CD4-positive, alpha-beta T cell treated with Interleukin-6 for 4 hours (primary cell): ENCODE data around the gene SLC9A7.
"Not testable (repeated sequence)": the region's sequence is repeated elsewhere in the genome, so short reads cannot be mapped to it uniquely, and the experiment has no call there.

Experiments
- DNase-seq: peaks from one replicate; pipeline ENCODE4 v3.0.0-alpha.2; 2020; ENCODE audit warnings: mixed read lengths

The SLC9A7 gene

GRCh38 chrX:46758956-46759644 lies at the start of gene SLC9A7:
TSS of gene SLC9A7 (minus strand) at chrX:46759118. CDS start at chrX:46759029, 89 bp downstream.
- DNase-seq: peak; percentile 81

GRCh38 chrX:46805270-46805669 lies 46.4 kb upstream of the SLC9A7 start:
- DNase-seq: no peak

DNA sequence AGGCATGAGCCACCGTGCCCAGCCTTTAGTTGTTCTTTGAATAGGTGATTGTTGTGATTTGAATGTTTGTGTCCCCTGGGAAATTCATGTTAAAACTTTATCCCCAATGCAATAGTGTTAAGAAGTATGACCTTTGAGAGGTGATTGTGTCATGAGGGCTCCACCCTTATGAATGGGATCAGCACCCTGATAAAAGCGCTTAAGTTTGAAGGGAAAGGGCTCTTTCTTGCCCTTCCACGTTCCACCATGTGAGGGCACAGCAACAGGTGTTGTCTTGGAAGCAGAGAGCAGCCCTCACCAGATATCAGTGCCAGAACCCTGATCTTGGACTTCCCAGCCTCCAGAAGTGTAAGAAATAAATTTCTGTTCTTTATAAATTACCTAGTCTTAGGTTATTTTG lies 44.2 kb upstream of the SLC9A7 start:
- no peak for DNase-seq

GRCh38 chrX:46796574-46797191 lies 37.8 kb upstream of the SLC9A7 start:
- DNase-seq: peak; percentile 76

DNA sequence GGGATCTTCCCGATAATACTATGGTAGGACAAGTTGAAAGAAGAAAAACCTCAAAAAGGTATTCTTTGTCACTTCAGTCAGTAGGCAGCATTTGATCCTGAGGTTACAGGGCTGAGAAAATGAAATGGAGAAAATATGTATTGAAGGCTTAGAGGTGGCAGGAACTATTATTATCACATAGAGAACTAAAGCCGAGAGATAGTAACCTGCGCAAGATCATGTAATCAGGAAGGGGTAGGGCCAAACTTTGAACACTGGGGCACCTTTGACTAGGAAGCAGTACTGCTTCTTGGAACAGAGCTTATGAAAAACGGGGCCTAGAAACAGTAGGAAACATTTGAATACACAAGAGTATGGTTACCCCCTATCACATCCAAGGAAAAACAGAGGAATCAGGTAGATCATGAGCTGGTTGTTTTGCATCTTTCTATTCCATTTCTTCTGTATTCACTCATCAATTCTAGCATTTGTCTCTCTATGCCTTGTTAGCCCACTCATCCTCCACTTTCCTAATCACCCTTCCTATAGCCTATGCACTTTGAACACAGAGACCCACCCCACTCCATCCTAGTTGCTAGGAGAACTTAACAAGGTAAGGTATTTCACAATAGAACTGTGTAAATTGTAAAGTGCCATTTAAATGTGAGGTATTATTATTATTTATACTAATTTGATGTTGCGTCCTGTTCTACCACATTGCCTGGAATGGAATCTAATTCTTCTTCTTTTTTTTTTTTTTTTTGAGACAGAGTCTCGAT lies 34.6 kb upstream of the SLC9A7 start:
- DNase-seq: no peak

DNA sequence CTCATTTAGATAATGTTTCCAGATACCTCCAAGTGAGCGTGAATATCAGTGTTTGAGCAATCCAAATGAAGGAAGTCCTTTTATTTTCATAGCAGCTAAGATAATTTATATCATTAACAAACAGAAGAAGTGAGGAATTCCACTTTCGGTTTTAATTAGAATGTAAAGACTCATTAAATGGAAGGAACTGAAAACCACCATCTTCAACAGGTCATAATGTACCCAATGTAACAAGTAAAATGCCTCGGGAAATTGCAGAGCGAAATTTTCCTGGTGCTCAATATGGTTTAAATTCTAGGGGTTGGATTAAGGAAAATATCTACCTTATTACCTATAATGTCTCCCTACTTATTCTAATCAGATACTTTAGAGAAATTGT lies 33.9 kb upstream of the SLC9A7 start:
- no peak for DNase-seq

GRCh38 chrX:46791927-46792809 lies 33.2 kb upstream of the SLC9A7 start:
- peak; percentile 9 for DNase-seq

DNA sequence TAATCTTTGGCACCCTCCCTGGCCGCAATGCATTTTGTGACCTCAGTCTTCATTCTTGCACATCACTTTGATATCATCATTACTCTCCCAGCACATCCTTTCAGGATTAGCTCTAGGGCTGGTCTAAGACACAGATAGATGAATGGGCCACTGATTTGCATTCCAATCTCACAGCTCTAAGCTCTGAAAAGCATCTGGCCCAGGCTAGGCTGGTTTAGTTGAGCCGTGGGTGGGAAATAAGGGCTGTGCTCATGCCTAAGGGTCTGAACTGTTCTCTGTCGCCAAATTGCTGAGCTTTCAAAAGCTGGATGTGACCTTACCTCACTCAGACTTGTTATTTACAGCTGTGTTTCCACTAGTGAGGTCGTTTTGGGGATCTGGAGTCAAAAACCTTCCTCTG lies 30.0 kb upstream of the SLC9A7 start:
- no peak for DNase-seq

- DNase-seq: not testable (repeated sequence)
Measured at GRCh38 chrX:46784437-46784836, 25.5 kb upstream of the SLC9A7 start.

DNA sequence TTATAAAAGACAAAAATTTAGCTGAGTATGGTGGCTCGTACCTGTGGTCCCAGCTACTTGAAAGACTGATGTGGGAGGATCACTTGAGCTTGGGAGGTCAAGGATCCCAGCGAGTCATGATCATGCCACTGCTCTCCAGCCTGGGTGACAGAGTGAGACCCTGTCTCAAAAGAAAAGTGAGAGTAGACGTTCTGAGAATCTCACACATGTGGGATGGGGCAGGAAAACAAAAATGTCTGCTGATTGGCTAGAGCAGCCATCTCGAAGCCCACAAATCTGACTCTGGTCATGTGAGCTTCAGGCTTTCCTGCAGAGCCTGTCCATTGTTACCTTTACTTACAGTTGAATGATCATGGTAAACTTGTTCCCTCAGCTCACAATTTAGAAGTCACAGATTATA lies 23.1 kb upstream of the SLC9A7 start:
- no peak for DNase-seq

DNA sequence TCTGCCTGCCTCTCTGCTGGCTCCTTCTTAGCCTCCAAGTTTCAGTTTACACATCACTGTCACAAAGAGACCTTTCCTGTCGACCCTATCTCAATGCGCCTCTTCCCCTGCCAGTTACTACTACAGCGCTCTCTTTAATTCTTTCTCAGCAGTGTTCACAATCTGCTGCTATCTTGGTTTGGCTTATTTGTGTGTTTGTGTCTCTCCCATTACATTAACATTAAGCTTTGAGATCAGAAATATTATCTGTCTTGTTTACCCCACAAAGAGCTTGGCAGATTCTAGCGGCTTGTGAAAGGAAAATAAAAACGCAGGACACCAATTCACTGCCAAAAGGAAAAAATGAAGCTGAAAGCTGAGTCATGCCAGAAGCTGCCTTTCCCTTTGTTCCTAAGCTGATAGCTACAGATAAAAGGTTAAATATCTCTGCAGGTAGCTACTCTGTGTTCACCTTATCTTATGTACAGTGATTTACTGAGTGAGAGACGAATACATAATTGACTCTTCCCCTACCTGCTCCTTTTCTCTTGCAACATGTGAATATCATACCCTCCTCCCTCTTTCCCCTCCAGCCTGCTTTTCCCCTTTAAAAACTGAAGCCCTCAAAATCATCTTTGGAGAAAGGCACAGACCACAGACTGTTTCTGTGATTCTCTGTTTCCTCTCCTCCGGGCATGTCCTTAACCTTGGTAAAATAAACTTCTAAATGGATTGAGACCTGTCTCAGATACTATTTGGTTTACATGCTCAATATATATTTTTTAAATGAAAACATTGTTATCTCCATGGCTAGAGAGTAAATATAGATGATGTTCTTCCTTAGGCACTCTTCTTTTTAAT lies 19.3 kb upstream of the SLC9A7 start:
- no peak for DNase-seq

DNA sequence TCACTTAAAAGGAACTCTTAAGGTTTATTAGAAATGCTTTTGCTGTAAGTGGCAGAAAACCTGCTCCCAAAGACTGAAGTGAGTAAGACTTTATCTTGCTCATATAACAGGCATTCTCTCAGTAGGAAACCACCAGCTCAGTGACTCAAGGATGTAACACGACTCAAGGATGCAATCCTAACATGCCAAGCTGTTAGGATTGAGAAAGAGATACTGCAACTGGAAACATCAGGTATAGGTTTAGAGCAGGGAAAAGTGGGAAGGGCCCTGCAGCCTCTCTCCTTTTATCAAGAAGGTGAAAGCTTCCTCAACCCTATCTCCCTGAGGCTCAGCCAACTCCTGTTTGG lies 11.9 kb upstream of the SLC9A7 start:
- no peak for DNase-seq

- DNase-seq: no peak
Measured at GRCh38 chrX:46770000-46770816, 11.3 kb upstream of the SLC9A7 start.

DNA sequence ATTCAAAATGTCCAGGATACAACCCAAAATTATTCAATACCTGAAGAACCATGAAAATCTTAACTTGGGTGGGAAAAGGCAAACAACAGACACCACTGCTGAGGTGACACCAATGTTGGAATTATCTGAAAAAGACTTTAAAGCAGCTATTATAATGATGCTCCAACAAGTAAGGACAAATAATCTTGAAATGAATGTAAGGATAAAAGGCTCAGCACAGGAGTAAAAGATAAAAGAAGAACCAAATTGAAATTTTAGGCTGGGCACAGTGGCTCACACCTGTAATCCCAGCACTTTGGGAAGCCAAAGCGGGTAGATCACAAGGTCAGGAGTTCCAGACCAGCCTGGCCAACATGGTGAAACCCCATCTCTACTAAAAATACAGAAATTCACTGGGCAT lies 4.0 kb upstream of the SLC9A7 start:
- DNase-seq: no peak

DNA sequence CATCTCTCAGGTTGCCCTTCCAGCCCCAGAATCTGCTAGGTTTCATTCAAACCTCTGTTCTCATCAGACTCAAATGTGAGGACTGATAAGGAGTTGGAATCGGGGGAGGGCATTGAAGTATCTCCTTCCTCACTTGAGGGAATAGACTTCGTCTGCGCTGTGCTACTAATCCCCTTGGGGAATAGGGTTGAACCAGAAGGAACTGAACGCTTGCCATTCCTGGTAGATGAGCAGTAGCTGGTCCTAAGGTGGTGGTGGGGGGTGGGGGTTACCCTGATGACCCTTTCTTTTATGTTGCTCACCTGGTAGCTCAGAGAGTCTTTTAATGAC lies 692 bp upstream of the SLC9A7 start:
- no peak for DNase-seq

DNA sequence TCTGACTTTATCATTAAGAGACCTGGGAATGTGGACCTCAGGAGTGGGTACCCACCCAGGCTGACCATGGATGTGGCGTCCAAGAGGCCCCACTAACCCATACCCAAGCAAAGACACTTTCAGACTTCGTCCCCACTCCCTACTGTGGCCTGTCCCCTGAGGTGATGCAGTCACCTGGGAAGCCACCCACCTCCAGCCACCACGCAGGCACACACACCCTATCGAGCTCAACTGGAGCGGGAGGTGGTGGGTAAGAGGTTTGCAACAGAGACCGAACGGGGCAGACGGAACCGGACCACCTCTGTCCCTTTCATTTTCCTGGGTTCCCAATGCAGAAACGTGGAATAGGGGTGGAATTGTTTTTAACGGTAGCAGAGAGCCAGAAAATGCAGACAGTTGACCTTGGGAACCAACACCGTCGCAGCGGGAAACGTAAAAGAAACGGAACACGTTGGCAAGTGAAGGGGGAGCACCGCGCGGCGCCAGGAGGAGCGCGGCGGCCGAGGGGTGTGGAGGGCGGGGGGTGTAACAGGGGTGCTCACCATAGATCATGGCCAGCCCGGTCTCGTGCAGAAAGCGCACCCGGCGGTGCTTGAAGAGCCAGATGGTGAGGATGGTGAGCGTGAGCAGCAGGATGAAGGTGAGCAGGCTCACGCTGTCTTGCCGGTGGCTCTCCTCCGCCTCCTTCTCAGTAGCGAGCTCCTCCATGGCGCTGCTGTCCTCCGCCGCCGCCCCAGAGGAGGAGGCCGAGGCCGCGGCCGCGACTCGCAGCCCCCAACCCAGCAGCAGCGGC lies 559 bp downstream of the SLC9A7 start:
- peak; percentile 35 for DNase-seq

DNA sequence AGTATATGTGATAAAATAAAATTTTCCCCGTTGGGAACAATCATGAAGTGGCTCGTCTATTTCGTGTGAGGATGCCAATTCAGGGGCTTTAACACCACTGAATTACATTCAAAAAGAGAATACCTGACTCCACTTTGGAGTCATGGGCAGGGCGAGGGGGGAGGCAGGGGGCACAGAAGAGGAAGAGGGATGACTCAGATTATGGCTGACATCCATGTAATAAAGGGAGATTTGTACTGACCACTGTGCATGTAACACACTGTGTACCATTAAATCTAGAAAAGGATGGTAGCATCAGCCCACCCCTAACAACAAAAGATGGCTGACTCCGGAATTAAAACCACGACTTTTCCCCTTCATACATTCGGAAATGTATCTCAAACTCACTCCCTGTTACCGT lies 1.3 kb downstream of the SLC9A7 start:
- DNase-seq: no peak

DNA sequence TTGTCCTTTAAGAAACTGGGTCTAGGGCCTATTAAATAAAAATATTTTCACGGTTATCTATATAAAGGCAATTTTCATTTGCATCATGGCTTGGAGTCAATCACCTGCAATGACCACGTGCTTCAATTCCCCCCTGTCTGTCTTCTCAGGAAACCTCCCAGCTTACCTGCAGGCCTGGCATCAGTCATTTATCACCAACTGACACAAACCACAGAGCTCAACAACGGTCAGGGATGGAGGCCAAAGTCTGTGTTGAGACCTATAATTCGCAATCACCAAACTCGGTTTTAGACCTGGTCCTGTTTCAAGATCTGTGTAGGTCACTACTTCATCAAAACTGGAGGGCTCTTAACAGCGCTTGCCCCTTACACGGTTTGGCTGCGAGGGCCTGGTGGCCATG lies 1.9 kb downstream of the SLC9A7 start:
- DNase-seq: no peak

DNA sequence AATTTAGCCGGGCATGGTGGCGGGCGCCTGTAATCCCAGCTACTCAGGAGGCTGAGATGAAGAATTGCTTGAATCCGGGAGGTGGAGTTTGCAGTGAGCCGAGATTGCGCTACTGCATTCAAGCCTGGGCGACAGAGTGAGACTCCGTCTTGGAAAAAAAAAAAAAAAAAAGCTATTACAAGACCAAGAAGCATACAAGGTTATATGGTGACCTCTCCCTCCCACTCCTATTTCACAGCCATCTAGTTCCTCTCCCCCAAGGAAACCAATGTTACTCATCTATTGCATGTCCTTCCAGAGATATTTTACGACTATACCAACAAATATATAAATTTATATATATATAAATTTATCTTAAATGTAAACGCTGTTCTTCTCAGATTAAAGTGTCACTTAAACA lies 3.2 kb downstream of the SLC9A7 start:
- no peak for DNase-seq

- DNase-seq: no peak
Measured at GRCh38 chrX:46754586-46755061, 4.3 kb downstream of the SLC9A7 start.

GRCh38 chrX:46754036-46754435 lies 4.9 kb downstream of the SLC9A7 start:
- DNase-seq: no peak
